Left lung (tissue), 10 donors: ENCODE results near the gene AKR1B1. TPM values are rescaled to one million over a fixed set of nuclear protein-coding genes. Genes with fewer than 3 reads are reported as not detected.

Source experiments
- ATAC-seq: fragments of 200-7000 bp; cut with Tn5 transposase; one replicate; pipeline ENCODE4 v1.9.1; 2020; ENCODE audit warnings: moderate library complexity
- DNase-seq, 4 donors: peaks; one replicate each; pipeline ENCODE4 v3.0.0-alpha.2; 2013 to 2020
- H3K27ac ChIP-seq, 2 donors: fragments of 200-600 bp; sonication (generic) in 1 of 2; one replicate each; pipeline versions ENCODE4 v1.5.0 to v1.8.0; 2020 to 2021
- H3K27me3 ChIP-seq, 2 donors: fragments of 200-600 bp; sonication (generic) in 1 of 2; one replicate each; pipeline versions ENCODE4 v1.5.0 to v1.8.0; 2020 to 2021
- H3K36me3 ChIP-seq, 2 donors: fragments of 200-600 bp; sonication (generic) in 1 of 2; one replicate each; pipeline versions ENCODE4 v1.5.0 to v1.8.0; 2020 to 2021
- H3K4me1 ChIP-seq, 2 donors: fragments of 200-600 bp; one replicate each; pipeline ENCODE4 v1.8.0; 2021
- H3K4me3 ChIP-seq, 2 donors: fragments of 200-600 bp; sonication (generic) in 1 of 2; one replicate each; pipeline versions ENCODE4 v1.5.0 to v1.8.0; 2020 to 2021; ENCODE audit warnings: mild to moderate bottlenecking in 1 of 2
- H3K9me3 ChIP-seq, 2 donors: fragments of 200-600 bp; sonication (generic) in 1 of 2; one replicate each; pipeline versions ENCODE4 v1.5.0 to v1.8.0; 2020 to 2021
- CTCF ChIP-seq, 2 donors: fragments of 200-600 bp; sonication (generic) in 1 of 2; IDR thresholded peaks; one replicate each; pipeline versions ENCODE4 v1.5.0 to v1.8.0; 2021; ENCODE audit warnings: antibody characterized with exemption in 2 of 2
- intact Hi-C, 2 donors: fragments of 100-400 bp; cut with DNase I; formaldehyde crosslinking; loops; one replicate each; pipeline versions ENCODE4 v1.11.2 to v1.14.2; 2022
- polyA plus RNA-seq, 6 donors: library from polyadenylated mRNA; unstranded; fragments of 120-200 nt; gene quantifications; one replicate each; pipeline ENCODE4 v1.2.1, GENCODE V29; 2013; ENCODE audit not compliant: insufficient read length in 6 of 6
- total RNA-seq, 2 donors: library from RNA; stranded (reverse); fragmentation: NEBNext Ultra II Directional; extraction: Animal tissue kit (Norgen Biotek cat#: 25700); gene quantifications; one replicate each; pipeline ENCODE4 v1.2.1, GENCODE V29; 2021
- donor health status: DM: no; HTN: yes; CAD: no.
- donor health status: DM: no; HTN: no; CAD: no.

The AKR1B1 gene
- total and polyA plus RNA-seq, 8 donors: 63.8 to 85.0 (median 69.3) TPM

- Histone ChIP-seq H3K4me3 (no peak overlapping the region), H3K27ac (no peak overlapping the region), H3K36me3 (no peaks in the 10 kb centered on the region), H3K27me3 (no peaks in the 10 kb centered on the region), H3K9me3 (no peaks in the 10 kb centered on the region), H3K4me1 (no peaks in the 10 kb centered on the region)
- no peak for ATAC-seq
- DNase-seq: no peak
- intact Hi-C loops: no loop called here
- no peak for TF ChIP-seq CTCF (IDR thresholded peaks at IDR 0.05)
Measured at GRCh38 chr7:134406431-134406830, 52.5 kb downstream of the AKR1B1 start.

GRCh38 chr7:134405299-134405698 is 53.6 kb downstream of the AKR1B1 start:
- no peaks in the 10 kb centered on the region for H3K9me3 ChIP-seq
- no peaks in the 10 kb centered on the region for H3K27me3 ChIP-seq
- no peak overlapping the region for H3K4me3 ChIP-seq
- no peak overlapping the region for H3K27ac ChIP-seq
- intact Hi-C loops: no loop called here
- no peaks in the 10 kb centered on the region for H3K4me1 ChIP-seq
- H3K36me3 ChIP-seq: no peaks in the 10 kb centered on the region
- ATAC-seq (no peak), DNase-seq (no peak)
- TF ChIP-seq CTCF (IDR thresholded peaks at IDR 0.05): no peak

GRCh38 chr7:134403062-134403461 is 55.8 kb downstream of the AKR1B1 start:
- ATAC-seq (no peak), DNase-seq (no peak)
- Histone ChIP-seq H3K27me3 (no peaks in the 10 kb centered on the region), H3K27ac (no peak overlapping the region), H3K36me3 (no peaks in the 10 kb centered on the region), H3K4me3 (no peak overlapping the region), H3K4me1 (no peaks in the 10 kb centered on the region), H3K9me3 (no peaks in the 10 kb centered on the region)
- intact Hi-C loops: no loop called here
- no peak for TF ChIP-seq CTCF (IDR thresholded peaks at IDR 0.05)

GRCh38 chr7:134400859-134401258 is 58.0 kb downstream of the AKR1B1 start:
- H3K36me3 ChIP-seq: no peaks in the 10 kb centered on the region
- no peaks in the 10 kb centered on the region for H3K9me3 ChIP-seq
- TF ChIP-seq CTCF (IDR thresholded peaks at IDR 0.05): no peak
- ATAC-seq: no peak
- no peak for DNase-seq
- intact Hi-C loops: no loop called here
- no peak overlapping the region for H3K27ac ChIP-seq
- no peak overlapping the region for H3K4me3 ChIP-seq
- H3K4me1 ChIP-seq: no peaks in the 10 kb centered on the region
- no peaks in the 10 kb centered on the region for H3K27me3 ChIP-seq

GRCh38 chr7:134396031-134396430 is 62.9 kb downstream of the AKR1B1 start:
- H3K36me3 ChIP-seq: no peaks in the 10 kb centered on the region
- no peaks in the 10 kb centered on the region for H3K4me1 ChIP-seq
- intact Hi-C loops: no loop called here
- H3K4me3 ChIP-seq: no peak overlapping the region
- H3K27ac ChIP-seq: no peak overlapping the region
- no peak for DNase-seq
- no peaks in the 10 kb centered on the region for H3K9me3 ChIP-seq
- no peak for TF ChIP-seq CTCF (IDR thresholded peaks at IDR 0.05)
- no peak for ATAC-seq
- no peaks in the 10 kb centered on the region for H3K27me3 ChIP-seq
